A549 (cell line): ENCODE results near the gene POC1A.

Experiments used
- BHLHE40 ChIP-seq: IDR thresholded peaks from 2 replicates; pipeline ENCODE4 v1.6.1; 2012; ENCODE audit warnings: low read depth, low read length, inconsistent platforms
- CHD2 ChIP-seq: fragments of 150-350 bp; IDR thresholded peaks from 2 replicates; pipeline ENCODE4 v1.6.1; 2014; ENCODE audit warnings: low read length; ENCODE audit not compliant: partially characterized antibody
- CTCF ChIP-seq: fragments of >200 bp; sonication (Bioruptor Twin); formaldehyde crosslinking; IDR thresholded peaks from 3 replicates; pipeline ENCODE4 v1.5.1; 2016
- ELK1 ChIP-seq: fragments of 150-350 bp; IDR thresholded peaks from 2 replicates; pipeline ENCODE4 v1.6.1; 2014; ENCODE audit warnings: low read depth, mild to moderate bottlenecking, low read length
- KDM1A ChIP-seq: fragments of 200-600 bp; sonication (generic); IDR thresholded peaks from 2 replicates; pipeline ENCODE4 v1.6.1; 2016; ENCODE audit warnings: low read depth, mild to moderate bottlenecking
- MYC ChIP-seq: IDR thresholded peaks from 2 replicates; pipeline ENCODE4 v1.6.1; 2012; ENCODE audit warnings: mild to moderate bottlenecking, inconsistent platforms, low read length, improper control_type of control experiment, borderline replicate concordance
- NR3C1 ChIP-seq: fragments of >200 bp; sonication (Bioruptor Twin); formaldehyde crosslinking; IDR thresholded peaks from 3 replicates; pipeline ENCODE4 v1.6.1; 2017
- PBX3 ChIP-seq: IDR thresholded peaks from 2 replicates; pipeline ENCODE4 v1.6.1; 2012
- POLR2A ChIP-seq: IDR thresholded peaks from 2 replicates; pipeline ENCODE4 v1.6.1; 2012; ENCODE audit warnings: mild to moderate bottlenecking, low read length
- RAD21 ChIP-seq, 2 experiments: fragments of >200 bp in 1 of 2; sonication (Bioruptor Twin) in 1 of 2; formaldehyde crosslinking in 1 of 2; IDR thresholded peaks in 1 of 2; conservative IDR thresholded peaks in 1 of 2; 2 replicates in 1 of 2; 3 replicates in 1 of 2; pipeline ENCODE4 v1.6.1; 2012 to 2018; ENCODE audit warnings: inconsistent platforms in 1 of 2
- USF2 ChIP-seq: fragments of 450-650 bp; IDR thresholded peaks from 2 replicates; pipeline ENCODE4 v1.6.1; 2014; ENCODE audit warnings: antibody characterized with exemption

- TF ChIP-seq CTCF: no peak
- TF ChIP-seq POLR2A: no peak
- no peak for TF ChIP-seq CHD2
- no peak for TF ChIP-seq KDM1A
- no peak for TF ChIP-seq ELK1
- no peak for TF ChIP-seq MYC
- TF ChIP-seq PBX3: no peak
- TF ChIP-seq RAD21 (conservative IDR thresholded peaks at IDR 0.05 in 1 of 2, IDR thresholded peaks at IDR 0.05 in 1 of 2): no peak
- no peak for TF ChIP-seq USF2
- TF ChIP-seq BHLHE40: no peak
- no peak for TF ChIP-seq NR3C1
Measured at GRCh38 chr3:52034212-52034611, 120.0 kb downstream of the POC1A start.
